GM18511 (cell line): ENCODE data around the gene CXXC1.
"Not testable (repeated sequence)": the region's sequence is repeated elsewhere in the genome, so short reads cannot be mapped to it uniquely, and the experiment has no call there.

Experiments
- ATAC-seq: cut with Tn5 transposase; IDR thresholded peaks from one replicate; pipeline ENCODE4 v1.9.1; 2021; ENCODE audit warnings: mild to moderate bottlenecking, moderate library complexity; ENCODE audit not compliant: unreplicated experiment

Gene CXXC1

GRCh38 chr18:50287441-50288347, at the start of gene CXXC1:
CXXC1 (minus strand) TSS chr18:50287692; CDS start chr18:50287589, 103 bp downstream.
- peak; percentile 92 for ATAC-seq

GRCh38 chr18:50334546-50335152, 47.2 kb upstream of the CXXC1 start:
- ATAC-seq = peak; percentile 85

GRCh38 chr18:50331691-50332090, 44.2 kb upstream of the CXXC1 start:
- ATAC-seq = no peak

- no peak for ATAC-seq
These were observed 42.7 kb upstream of the CXXC1 start for GRCh38 chr18:50330176-50330575.

GRCh38 chr18:50327983-50328382, 40.5 kb upstream of the CXXC1 start:
- ATAC-seq = no peak

GRCh38 chr18:50320719-50321118, 33.2 kb upstream of the CXXC1 start:
- ATAC-seq = peak; percentile 81

GRCh38 chr18:50315100-50315871, 27.8 kb upstream of the CXXC1 start:
- peak; percentile 73 for ATAC-seq

GRCh38 chr18:50313873-50314460, 26.5 kb upstream of the CXXC1 start:
- no peak for ATAC-seq

GRCh38 chr18:50313031-50313607, 25.6 kb upstream of the CXXC1 start:
- ATAC-seq = peak; percentile 30

GRCh38 chr18:50312296-50313030, 25.0 kb upstream of the CXXC1 start:
- ATAC-seq = peak; percentile 81

GRCh38 chr18:50311650-50312049, 24.2 kb upstream of the CXXC1 start:
- ATAC-seq = no peak

- no peak for ATAC-seq
These were observed 22.6 kb upstream of the CXXC1 start for GRCh38 chr18:50310080-50310479.

- ATAC-seq = not testable (repeated sequence)
These were observed 21.4 kb upstream of the CXXC1 start for GRCh38 chr18:50308851-50309250.

- peak; percentile 90 for ATAC-seq
These were observed 20.4 kb upstream of the CXXC1 start for GRCh38 chr18:50307738-50308470.

- peak; percentile 13 for ATAC-seq
These were observed 19.9 kb upstream of the CXXC1 start for GRCh38 chr18:50307400-50307737.

GRCh38 chr18:50306944-50307343, 19.5 kb upstream of the CXXC1 start:
- ATAC-seq = no peak

GRCh38 chr18:50301074-50301473, 13.6 kb upstream of the CXXC1 start:
- ATAC-seq = no peak

- no peak for ATAC-seq
These were observed 12.3 kb upstream of the CXXC1 start for GRCh38 chr18:50299626-50300388.
